Renal cortical epithelial cell (primary cell): ENCODE results near the gene LAT. TPM values are rescaled to one million over a fixed set of nuclear protein-coding genes. Genes with fewer than 3 reads are reported as not detected.
A peak's percentile ranks its signal among the peaks of the same experiment; 100 is the strongest.
"Not testable (repeated sequence)": the region's sequence is repeated elsewhere in the genome, so short reads cannot be mapped to it uniquely, and the experiment has no call there.

Source experiments
- DNase-seq: peaks from one replicate; pipeline ENCODE4 v3.0.0-alpha.2; 2011; ENCODE audit warnings: low read depth
- total RNA-seq: library from RNA; depleted of rRNA; stranded (reverse); fragments of >200 nt; gene quantifications from 2 replicates; pipeline ENCODE4 v1.2.3, GENCODE V29; 2014

Gene LAT, protein sequence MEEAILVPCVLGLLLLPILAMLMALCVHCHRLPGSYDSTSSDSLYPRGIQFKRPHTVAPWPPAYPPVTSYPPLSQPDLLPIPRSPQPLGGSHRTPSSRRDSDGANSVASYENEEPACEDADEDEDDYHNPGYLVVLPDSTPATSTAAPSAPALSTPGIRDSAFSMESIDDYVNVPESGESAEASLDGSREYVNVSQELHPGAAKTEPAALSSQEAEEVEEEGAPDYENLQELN
- 0.30 TPM in 1 of 2 replicates, not detected in the other for total RNA-seq

DNA sequence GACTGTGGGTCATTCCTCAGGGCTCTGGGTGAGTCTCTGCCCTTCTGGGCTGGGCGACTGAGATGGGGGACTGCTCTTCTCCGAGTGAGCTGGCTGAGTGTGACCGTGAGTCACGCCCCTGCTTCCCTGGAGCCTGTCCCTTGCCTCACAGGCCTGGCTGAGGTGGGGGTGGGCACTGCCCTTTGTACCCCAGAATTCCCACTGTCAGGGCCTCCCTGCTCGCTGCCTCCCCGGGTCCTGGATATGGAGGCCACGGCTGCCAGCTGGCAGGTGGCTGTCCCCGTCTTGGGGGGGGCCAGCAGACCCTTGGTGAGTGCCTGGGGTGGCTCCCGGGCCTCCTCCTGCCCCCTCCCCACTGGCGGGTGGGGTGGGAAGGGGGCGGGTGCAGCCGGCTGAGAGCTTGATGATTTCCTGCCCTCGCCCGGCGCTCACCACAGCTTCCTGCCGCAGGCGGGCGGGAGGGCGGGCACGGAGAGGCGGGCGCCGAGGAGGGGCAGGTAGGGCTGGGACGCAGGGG is at the start of gene LAT:
LAT (plus strand) TSS at position 434 of the 517 bp plus-strand sequence. CDS start 366 bp downstream, outside the sequence.
- DNase-seq = no peak

GRCh38 chr16:28935346-28935745 is 49.5 kb upstream of the LAT start:
- no peak for DNase-seq

GRCh38 chr16:28935924-28936783 is 48.7 kb upstream of the LAT start:
- DNase-seq = peak; percentile 41

DNA sequence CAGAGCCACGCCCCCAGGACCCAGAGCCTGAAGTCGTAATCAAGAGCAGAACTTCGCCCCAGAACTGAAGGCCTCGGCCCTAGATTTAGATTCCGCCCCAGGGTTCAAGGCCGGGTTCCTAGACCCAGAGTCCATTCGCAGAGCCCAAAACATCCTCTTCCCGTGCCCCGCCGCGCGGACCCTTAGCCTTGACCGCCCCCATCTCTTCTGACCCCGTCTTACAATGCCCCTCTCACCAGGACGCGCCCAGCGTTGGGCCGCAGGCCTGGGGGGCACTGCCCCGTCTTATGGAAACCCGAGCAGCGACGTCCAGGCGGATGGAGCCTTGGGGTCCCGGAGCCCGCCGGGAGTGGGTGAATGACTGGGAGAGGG is 48.1 kb upstream of the LAT start:
- DNase-seq = no peak

DNA sequence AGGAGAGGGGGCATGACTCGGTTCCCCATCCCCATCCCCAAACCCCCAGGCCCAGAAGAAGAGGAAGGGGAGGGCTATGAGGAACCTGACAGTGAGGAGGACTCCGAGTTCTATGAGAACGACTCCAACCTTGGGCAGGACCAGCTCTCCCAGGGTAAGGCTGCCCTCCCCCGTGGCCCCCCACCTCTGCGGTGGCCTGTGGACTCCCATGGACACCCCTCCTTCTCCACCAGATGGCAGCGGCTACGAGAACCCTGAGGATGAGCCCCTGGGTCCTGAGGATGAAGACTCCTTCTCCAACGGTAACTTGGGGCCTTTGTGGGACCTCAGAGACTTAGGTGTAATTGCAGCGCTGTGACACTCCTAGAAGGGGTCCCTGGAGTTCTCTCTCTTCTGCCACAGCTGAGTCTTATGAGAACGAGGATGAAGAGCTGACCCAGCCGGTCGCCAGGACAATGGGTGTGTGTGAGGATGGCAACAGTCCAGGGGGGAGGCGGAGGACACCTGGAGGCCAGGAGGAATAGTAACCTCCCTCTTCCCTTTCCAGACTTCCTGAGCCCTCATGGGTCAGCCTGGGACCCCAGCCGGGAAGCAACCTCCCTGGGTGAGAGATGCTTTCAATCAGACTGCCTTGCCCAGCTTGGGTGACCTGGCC is 47.5 kb upstream of the LAT start:
- DNase-seq = no peak

- DNase-seq = no peak
Measured at GRCh38 chr16:28938721-28939120, 46.1 kb upstream of the LAT start.

DNA sequence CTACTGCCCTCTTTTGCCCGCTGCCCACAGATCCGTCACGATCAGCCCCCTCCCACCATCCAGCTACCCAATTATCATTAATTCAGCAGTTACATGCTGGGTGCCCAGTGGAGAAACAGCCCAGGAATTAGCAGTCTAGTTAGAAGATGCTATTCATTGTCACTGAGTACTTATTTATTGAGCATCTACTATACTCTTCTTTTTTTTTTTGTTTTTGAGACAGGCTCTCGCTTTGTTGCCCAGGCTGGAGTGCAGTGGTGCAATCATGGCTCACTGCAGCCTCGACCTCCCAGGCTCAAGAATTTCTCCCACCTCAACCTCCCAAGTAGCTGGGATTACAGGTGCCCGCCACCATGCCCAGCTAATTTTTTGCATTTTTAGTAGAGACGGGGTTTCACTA is 45.0 kb upstream of the LAT start:
- not testable (repeated sequence) for DNase-seq

GRCh38 chr16:28943281-28943680 is 41.6 kb upstream of the LAT start:
- no peak for DNase-seq

GRCh38 chr16:28946681-28947080 is 38.2 kb upstream of the LAT start:
- no peak for DNase-seq

GRCh38 chr16:28950648-28951409 is 34.0 kb upstream of the LAT start, which contains the start of gene NFATC2IP:
TSS of gene NFATC2IP (plus strand) at chr16:28950937. CDS start at chr16:28951012, 75 bp downstream.
- peak; percentile 99 for DNase-seq

DNA sequence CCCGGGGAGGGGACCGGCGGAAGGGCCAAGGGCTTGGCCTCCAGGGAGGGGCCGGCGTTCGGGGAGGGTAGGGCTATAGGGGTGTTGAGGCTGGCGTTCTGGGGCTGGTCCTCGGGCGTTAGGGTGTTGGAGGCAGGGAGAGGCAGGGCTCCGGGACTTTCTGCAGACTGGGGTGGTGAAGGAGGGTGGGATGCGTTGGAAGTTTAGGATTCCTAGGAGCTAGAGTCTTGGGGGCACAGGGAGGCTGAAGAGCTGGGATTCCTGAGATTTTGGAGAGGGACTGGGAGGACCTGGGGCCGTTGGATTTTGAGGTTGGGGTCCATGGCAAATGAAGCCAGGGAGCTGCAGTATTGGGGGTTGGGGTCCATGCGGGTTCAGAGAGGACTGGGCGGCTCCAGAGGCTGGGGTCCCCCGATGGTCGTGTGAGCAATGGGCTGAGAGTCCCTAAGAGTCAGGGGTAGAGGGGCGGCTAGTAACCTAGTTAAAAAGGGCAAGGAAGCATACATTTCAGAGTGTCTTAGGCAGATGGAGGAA is 33.4 kb upstream of the LAT start:
- DNase-seq = no peak

DNA sequence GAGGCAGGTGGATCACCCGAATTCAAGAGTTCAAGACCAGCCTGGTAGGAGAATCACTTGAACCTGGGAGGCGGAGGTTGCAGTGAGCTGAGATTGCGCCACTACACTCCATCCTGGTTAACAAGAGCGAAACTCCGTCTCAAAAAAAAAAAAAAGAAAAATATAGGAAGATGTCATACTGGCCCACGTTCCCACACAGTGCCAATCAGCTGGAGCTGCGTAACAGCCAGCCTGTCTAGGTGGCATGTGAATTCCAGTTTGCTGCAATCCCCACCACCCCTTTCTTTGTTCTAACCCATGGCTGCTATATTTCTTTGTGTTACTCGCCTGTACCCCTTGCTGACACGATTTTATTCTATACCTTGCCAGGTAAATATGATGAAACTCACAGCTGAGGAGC is 26.6 kb upstream of the LAT start:
- no peak for DNase-seq

DNA sequence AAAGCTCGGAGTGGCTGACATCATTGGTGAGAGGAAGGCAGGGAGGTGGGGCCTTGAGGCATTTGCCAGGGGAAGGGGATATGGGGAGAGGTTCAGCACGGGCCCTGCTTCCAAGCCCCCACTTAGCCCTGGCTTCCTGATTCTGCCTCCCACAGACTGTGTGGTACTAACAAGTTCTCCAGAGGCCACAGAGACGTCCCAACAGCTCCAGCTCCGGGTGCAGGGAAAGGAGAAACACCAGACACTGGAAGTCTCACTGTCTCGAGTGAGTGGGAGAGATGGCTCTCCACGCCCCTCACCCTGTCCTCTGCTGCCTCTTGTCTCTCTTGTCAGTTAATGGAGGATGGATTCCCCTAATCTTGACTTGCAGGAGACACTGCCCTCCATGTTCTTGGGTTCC is 26.0 kb upstream of the LAT start:
- DNase-seq = no peak

DNA sequence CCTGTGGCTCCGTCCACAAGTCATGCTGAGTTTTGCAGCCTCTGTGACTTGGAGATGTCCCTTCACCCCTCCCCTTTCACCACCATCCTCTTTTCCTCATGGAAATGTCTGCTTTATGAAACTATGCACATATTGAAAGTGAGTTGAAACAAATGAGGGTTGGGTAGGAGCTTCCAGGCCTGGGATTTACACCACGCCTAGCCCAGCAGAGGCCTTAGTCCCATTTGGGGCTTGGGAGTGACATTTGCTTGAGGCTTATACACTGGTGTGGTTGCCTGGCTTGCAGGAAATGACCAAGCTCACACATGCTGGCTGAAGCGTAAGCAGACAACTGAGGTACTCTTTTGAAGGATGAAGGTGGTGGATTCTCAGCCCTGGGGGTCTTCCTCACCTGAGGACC is 20.8 kb upstream of the LAT start:
- no peak for DNase-seq

GRCh38 chr16:28964496-28964895 is 20.4 kb upstream of the LAT start:
- no peak for DNase-seq

GRCh38 chr16:28967156-28967555 is 17.7 kb upstream of the LAT start:
- no peak for DNase-seq

GRCh38 chr16:28969696-28970095 is 15.2 kb upstream of the LAT start:
- DNase-seq = not testable (repeated sequence)

DNA sequence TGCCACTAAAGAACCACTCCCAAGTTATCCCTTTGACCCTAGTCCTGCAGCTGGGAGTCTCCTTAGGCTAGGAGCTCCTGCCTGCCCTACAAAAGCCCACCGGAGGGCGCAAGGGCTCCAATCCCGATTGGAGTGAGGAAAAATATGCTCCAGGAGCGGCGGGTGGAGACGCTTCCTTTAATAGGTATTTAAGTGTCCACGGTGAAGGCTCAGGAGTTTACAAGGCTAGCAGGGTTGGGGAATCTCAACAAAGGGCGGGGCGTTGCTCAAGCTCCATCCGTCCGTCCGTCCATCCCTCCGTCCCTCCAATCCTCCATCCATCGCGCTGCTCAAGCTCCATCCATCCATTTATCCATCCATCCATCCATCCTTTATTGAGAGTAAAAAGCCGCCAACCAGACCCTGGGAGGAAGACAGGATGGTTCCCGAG is 10.8 kb upstream of the LAT start:
- peak; percentile 56 for DNase-seq

DNA sequence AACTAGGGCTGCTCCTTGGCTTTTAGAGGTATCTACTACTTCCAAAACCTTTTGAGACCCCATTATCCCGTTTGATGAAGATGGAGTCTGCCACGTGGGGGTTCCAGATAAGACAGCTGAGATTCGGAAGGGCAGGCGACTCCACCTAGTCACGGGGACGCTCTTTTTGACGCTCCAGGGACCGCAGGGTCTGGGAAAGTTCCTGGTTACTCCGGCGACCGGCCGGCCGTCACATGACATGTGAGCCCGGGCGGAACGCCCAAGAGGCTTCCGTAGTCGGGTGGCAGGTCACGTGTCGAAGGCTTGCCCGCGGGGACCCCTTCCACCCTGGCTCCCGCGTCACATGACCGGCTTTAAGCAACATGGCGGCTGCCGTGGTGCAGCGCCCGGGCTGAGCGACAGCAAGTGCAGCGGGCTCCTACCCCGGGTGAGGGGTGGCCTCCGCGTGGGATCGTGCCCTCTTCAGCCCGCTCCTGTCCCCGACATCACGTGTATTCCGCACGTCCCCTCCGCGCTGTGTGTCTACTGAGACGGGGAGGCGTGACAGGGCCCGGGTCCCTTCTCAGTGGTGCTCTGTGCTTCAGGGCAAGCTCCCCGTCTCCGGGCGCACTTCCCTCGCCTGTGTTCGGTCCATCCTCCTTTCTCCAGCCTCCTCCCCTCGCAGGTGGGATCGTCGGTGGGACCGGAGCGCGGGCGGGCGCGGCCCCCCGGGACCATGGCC is 10.3 kb upstream of the LAT start, which contains the start of gene SPNS1:
SPNS1 (plus strand) TSS at position 342 of the 721 bp plus-strand sequence; CDS start at position 716, 374 bp downstream.
- DNase-seq = peak; percentile 88

- no peak for DNase-seq
Measured at GRCh38 chr16:28975158-28975599, 9.7 kb upstream of the LAT start.
